PC-9 (cell line): ENCODE data around the gene HCRTR2.

ENCODE experiments used
- EZH2 ChIP-seq: fragments of 200-600 bp; sonication (generic); IDR thresholded peaks from 2 replicates; pipeline ENCODE4 v1.8.0; 2017; ENCODE audit warnings: antibody characterized with exemption, low read depth
- TF ChIP-seq, protein P1 (sequence below): fragments of 200-600 bp; sonication (generic); conservative IDR thresholded peaks from 2 replicates; pipeline ENCODE4 v1.6.1; 2017; ENCODE audit warnings: mixed run types, antibody characterized with exemption, mild to moderate bottlenecking, moderate library complexity

DNA sequence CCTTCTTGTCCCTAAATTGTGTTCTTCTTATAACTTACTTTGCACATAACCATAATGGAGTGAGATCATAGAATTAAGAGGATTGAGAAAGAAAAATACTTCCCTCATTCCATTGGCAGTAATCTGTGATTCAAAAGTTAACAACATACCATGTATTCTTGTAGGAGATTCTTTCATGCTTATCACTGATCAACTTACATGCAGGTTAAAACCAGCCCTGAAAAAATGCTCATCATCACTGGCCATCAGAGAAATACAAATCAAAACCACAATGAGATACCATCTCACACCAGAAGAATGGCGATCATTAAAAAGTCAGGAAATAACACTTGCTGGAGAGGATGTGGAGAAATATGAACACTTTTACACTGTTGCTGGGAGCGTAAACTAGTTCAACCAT, 116.4 kb downstream of the HCRTR2 start:
- TF ChIP-seq, protein P1, sequence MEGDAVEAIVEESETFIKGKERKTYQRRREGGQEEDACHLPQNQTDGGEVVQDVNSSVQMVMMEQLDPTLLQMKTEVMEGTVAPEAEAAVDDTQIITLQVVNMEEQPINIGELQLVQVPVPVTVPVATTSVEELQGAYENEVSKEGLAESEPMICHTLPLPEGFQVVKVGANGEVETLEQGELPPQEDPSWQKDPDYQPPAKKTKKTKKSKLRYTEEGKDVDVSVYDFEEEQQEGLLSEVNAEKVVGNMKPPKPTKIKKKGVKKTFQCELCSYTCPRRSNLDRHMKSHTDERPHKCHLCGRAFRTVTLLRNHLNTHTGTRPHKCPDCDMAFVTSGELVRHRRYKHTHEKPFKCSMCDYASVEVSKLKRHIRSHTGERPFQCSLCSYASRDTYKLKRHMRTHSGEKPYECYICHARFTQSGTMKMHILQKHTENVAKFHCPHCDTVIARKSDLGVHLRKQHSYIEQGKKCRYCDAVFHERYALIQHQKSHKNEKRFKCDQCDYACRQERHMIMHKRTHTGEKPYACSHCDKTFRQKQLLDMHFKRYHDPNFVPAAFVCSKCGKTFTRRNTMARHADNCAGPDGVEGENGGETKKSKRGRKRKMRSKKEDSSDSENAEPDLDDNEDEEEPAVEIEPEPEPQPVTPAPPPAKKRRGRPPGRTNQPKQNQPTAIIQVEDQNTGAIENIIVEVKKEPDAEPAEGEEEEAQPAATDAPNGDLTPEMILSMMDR, result no peak
- TF ChIP-seq EZH2, result no peak
